Measurements from ENCODE around the gene INAFM1.
A peak's percentile ranks its signal among the peaks of the same experiment; 100 is the strongest.

The INAFM1 gene

DNA sequence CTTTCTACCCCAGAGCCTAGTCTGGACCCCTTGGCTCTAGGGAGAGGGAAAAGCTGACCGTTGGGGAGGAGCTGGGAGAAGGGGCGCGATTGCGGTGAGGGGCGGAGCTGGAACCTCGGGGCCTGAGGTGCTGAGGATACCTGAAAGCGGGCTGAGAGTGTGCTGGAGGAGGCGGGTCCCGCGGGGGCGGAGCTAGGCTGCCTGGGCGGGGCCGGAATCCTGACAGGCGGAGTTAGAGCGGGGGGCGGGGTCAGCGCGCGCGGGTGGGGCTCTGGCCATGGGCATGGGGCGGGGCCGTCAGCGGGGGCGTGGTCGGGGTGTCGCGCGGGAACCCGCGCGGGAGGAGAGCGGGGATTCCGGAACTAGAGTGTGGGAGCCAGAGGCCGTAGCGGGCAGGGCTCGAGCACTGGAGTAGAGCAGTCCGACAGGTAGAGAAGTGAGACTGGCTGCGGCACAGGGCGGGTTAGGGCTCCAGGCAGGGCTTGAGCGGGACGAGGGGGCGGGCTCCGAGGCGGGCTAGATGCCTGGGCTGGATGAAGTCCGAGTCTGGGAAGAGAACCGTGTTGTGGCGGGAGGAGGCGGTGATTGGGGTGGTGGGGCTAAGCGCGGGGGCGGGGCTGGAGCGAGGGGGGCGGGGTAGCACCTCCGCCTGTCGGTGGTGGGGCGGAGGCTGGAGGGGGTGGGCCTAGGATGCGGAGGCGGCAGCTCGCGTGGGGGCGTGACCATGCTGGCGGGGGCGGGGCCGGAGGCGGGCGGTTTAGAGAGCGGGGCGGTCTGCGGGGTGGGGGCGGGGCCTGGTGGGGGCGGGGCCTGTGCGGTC lies at the start of gene INAFM1:
Gene INAFM1 (plus strand): TSS at position 815 of the 820 bp plus-strand sequence. CDS start 35 bp downstream, outside the sequence.
- H3K27me3 Mint-ChIP-seq (ENCODE audit: low read depth, poor library complexity): peaks cover 22% of the 10 kb centered on the region
- peak; percentile 100 for DNase-seq
- peak within 1 kb of the TSS; percentile 89 for H3K4me3 Mint-ChIP-seq
- H3K36me3 Mint-ChIP-seq (ENCODE audit: low read depth): peaks cover 25% of the 10 kb centered on the region
- no peaks in the 10 kb centered on the region for H3K9me3 Mint-ChIP-seq
- peak within 1 kb of the TSS; percentile 99 for H3K27ac Mint-ChIP-seq
- peaks cover 49% of the 10 kb centered on the region for H3K4me1 Mint-ChIP-seq
- TF ChIP-seq, protein P1, sequence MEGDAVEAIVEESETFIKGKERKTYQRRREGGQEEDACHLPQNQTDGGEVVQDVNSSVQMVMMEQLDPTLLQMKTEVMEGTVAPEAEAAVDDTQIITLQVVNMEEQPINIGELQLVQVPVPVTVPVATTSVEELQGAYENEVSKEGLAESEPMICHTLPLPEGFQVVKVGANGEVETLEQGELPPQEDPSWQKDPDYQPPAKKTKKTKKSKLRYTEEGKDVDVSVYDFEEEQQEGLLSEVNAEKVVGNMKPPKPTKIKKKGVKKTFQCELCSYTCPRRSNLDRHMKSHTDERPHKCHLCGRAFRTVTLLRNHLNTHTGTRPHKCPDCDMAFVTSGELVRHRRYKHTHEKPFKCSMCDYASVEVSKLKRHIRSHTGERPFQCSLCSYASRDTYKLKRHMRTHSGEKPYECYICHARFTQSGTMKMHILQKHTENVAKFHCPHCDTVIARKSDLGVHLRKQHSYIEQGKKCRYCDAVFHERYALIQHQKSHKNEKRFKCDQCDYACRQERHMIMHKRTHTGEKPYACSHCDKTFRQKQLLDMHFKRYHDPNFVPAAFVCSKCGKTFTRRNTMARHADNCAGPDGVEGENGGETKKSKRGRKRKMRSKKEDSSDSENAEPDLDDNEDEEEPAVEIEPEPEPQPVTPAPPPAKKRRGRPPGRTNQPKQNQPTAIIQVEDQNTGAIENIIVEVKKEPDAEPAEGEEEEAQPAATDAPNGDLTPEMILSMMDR (IDR thresholded peaks at IDR 0.05): no peak

DNA sequence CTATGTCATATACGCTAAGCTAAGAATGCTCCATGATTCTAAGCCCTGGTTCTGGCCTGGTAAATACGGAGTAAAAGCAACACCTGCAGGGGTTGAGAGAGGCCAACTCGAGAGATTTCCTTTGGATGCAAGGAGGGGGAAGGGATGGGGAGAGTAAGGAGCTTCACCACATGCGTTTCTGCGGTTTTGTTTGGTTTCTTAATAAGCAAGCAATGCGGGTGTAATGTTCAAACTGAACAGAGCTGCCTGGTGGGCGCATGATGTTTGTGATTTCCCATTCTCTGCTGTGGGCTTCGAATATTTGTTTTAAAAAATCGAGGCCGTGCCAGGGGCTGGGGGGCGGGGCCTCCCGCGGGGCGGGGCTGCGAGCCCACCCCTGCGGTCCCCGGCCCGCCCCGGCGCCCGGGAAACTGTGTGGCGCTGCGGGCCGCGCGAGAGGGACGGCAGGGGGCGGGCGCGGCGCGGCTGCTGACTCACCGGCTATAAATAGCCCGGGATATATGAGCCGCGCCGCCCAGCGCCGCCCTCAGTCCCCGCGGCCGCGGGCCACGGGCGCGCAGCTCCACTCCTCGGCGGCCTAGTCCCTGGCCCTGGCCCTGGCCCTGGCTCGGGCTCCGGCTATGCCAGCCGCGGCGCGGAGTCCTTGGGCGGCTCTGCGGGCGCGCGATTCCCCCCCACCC lies 48.8 kb upstream of the INAFM1 start:
- Mint-ChIP-seq H3K27ac (no peak overlapping the region), H3K36me3 (ENCODE audit: low read depth) (peaks cover 13% of the 10 kb centered on the region), H3K4me1 (peaks cover 18% of the 10 kb centered on the region), H3K9me3 (no peaks in the 10 kb centered on the region), H3K27me3 (ENCODE audit: low read depth, poor library complexity) (no peaks in the 10 kb centered on the region), H3K4me3 (peak overlapping the region; percentile 40)
- peak; percentile 90 for DNase-seq
- TF ChIP-seq, protein P1 (IDR thresholded peaks at IDR 0.05): no peak

DNA sequence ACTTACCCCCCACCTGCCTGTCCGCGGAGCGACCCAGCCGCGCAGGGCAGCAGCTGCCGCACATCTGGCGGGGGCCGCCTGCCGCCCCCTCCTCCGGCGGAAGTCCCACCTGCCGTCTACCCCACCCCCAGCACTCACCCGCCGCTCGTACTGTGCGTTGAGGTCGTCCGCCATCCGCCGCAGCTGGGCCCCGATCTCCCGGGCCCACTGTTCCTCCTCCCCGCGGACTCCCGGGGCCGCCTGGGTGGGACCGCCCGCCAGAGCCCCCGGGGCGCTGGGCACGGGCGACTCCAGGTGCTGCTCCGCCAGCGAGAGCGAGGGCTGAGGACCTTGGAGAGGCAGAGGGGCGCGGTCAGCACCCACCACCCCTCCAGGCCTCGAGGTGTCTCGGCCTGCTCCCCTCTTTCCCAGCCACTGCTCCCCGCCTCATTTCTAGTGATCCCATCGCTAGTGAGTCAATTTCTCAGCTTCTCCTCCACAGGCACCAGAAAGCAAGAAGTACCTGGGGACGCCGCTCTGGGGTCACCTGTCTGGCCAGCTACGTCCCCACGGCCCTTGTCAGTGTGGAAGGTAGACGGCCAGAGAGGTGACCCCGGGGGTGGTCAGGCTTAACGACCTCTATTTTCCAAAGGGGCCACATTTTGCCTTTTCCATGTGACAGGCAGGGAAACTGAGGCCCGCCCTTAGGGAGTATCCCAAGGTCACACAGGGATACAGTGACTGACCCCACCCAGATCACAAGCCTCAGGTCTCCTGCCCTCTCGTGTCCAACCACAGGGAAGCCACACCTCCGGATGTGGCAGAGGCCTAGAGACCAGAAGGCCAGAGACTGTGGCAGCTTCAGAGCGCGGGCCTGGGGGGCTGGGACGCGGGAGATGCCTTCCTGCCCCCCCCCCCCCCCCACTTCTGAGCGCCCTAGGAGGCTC lies 48.0 kb upstream of the INAFM1 start:
- Mint-ChIP-seq H3K9me3 (no peaks in the 10 kb centered on the region), H3K4me1 (peaks cover 20% of the 10 kb centered on the region), H3K4me3 (peak overlapping the region; percentile 82), H3K36me3 (ENCODE audit: low read depth) (peaks cover 12% of the 10 kb centered on the region), H3K27me3 (ENCODE audit: low read depth, poor library complexity) (no peaks in the 10 kb centered on the region), H3K27ac (peak overlapping the region; percentile 75)
- TF ChIP-seq, protein P1 (IDR thresholded peaks at IDR 0.05): no peak
- no peak for DNase-seq

DNA sequence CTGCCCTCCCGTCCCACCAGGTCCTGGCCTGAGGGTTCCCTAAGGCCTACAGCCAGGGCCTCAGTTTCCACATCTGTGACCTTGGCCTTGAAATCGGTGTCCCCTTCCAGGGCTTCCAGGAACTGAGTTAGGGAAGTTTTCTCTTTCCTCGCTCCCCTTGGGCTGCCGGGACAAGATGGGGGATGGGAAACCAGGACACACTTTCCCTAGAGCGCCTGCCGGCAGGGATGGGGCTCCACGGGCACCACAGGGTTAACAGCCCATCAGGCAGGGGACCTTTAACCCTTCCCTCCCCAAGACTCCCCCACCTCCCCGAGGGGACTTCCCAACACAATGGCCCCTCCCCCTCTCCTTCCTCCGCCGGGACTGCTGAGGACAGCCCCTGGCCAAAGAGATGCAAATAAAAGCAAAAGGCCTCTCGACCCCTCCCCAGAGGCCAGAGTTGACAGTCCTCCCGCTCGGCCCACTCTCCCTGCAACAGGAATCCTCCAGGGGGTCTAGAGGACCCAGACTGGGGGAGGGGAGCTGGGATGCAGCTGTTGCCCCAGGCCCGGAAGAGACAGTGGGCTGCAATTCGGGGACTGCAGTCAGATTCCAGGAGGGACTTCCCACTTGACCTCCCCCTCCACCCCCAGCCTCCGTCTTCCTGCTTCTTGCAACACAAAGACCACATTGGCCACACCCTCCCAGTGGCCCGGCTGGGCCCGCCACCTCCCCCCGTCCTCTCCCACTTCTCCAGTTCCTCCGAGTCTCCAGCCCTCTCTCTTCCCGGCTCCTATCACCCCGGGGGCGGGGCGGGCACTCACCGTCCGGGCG lies 47.1 kb upstream of the INAFM1 start:
- Mint-ChIP-seq H3K9me3 (no peaks in the 10 kb centered on the region), H3K27me3 (ENCODE audit: low read depth, poor library complexity) (peaks cover 6% of the 10 kb centered on the region), H3K27ac (peak overlapping the region; percentile 98), H3K36me3 (ENCODE audit: low read depth) (peaks cover 6% of the 10 kb centered on the region), H3K4me3 (peak overlapping the region; percentile 80), H3K4me1 (peaks cover 20% of the 10 kb centered on the region)
- TF ChIP-seq, protein P1 (IDR thresholded peaks at IDR 0.05): no peak
- DNase-seq: peak; percentile 89
